Limb (tissue), 2 donors: ENCODE measurements around the gene ACTL8.

Experiments used
- DNase-seq, 2 donors: peaks; one replicate each; pipeline ENCODE4 v3.0.0-alpha.2; 2016; ENCODE audit errors: extremely low spot score in 2 of 2

The ACTL8 gene

GRCh38 chr1:17844185-17844826, 89.2 kb downstream of the ACTL8 start:
- DNase-seq: no peak

- no peak for DNase-seq
Measured at GRCh38 chr1:17845583-17845982, 90.5 kb downstream of the ACTL8 start.

DNA sequence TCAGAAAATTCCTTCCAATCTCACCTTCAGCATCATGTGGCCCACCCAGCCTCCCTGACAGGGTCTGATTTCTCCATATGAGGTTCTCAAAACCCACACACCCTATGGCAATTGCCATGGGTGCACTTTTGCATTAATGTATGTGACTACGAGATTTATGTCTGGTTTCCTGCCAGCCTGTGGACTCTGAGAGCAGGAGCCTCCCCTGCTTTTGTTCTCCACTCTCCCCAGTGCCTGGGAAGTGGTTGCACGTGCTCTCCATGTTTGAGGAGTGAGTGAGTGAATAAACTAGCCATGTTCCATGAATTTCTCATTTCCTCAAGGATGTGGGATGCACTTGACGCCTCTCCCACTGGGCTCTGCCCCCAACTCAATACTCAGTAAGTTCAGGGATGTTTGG, 91.2 kb downstream of the ACTL8 start:
- no peak for DNase-seq

DNA sequence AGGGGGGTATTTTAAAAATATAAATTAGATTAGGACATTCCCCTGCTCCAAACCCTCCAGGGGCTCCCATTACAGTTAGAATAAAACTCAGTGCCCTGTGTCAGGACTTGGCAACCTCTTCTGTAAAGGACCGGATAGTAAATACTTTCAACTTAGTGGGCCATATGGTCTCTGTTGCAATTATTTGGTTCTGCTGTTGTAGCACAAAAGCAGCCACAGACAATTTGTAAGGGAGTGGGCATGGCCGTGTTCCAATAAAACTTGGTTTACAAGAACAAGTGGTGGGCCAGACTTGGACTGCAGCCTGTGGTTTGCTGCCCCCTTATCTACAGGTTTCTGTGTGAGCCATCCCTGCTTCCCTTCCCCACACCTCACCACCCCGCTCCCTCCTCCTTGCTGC, 92.0 kb downstream of the ACTL8 start:
- DNase-seq: no peak

GRCh38 chr1:17849216-17849615, 94.1 kb downstream of the ACTL8 start:
- DNase-seq: no peak

DNA sequence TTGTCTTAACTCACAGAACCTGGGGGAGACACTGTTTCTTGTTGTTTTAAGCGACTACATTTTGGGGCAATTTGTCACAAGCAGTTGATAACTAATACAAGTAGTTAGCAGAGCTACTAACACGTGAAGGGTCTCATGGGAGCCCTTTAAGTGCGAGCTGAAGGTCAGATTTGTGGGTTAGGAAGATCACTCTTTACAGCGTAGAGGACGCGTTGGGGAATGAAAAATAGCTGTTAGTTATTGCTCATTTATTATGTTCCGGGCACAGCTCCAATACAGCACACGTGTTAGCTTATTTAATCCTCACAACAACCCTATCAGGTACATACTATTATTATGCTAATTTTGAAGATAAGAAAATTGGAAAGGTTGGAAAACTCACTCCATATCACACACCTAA, 95.9 kb downstream of the ACTL8 start:
- no peak for DNase-seq

GRCh38 chr1:17852383-17852782, 97.2 kb downstream of the ACTL8 start:
- DNase-seq: no peak

DNA sequence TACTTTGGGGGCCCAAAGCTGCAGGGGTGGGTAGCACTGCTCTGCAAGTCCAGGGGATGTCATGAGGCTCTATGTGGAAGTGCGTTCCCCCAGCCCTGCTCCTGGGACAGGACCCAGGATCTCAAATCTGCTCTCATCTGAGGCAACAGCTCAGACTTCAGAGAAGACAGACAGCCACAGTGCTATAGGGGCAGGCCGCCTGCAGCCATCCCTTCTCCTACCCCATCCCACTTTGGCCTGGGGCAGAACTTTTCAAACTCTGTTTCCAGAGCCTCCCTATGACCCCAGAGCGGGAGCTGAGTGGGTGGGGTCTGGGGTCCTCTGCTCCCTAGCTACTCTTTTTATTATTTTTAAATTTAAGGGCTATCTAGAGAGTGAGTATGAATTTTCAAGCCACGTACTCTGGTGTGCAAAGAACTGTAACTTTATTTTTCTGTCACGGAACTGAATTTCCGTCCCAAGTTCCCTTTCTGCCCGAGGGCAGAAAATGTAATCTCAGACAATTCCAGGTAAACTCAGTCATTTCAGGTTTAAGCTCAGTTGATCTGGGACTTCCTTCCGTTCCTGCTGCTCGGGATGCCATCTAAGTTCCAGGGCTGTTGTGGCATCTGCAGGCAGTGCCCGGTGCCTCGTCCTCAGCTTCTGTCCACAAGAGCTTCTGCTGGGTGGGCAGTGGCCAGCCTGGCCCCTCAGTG, 98.3 kb downstream of the ACTL8 start:
- DNase-seq: no peak

- no peak for DNase-seq
Measured at GRCh38 chr1:17856496-17857108, 101.5 kb downstream of the ACTL8 start.

DNA sequence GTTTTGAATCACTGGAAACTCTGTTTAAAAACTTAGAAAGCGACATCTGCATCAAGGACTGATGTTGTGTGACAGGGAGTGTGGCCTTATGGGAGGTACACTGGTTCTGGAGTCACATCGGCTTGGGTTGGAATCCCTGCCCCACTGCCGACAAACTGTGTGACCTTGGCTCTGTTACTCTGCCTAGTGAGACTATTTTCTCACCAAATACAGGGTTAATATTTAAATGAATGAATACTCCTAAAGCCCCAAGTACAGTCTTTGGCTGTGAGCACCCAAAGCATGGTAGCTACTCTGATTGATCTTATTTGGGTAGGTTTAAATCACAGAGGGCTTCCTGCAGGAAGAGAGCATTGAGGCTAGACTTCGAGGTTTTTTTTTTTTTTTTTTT, 102.0 kb downstream of the ACTL8 start:
- no peak for DNase-seq

- DNase-seq: no peak
Measured at GRCh38 chr1:17857996-17858395, 102.9 kb downstream of the ACTL8 start.

DNA sequence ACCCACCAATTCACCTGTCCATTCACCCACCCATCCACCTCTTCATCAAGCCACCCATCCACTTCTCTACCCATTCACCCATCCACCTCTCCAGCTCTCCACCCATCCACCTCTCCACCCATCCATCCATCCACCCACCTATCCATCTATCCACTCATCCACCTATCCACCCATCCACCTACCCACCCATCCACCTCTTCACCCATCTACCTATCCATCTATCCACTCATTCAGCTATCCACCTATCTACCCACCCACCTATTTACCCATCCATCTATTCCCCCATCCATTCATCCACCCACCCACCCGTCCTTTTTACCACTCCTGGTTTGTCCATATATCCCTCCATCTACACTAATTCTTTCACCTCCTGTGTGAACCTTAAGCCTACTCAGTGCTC, 105.7 kb downstream of the ACTL8 start:
- DNase-seq: no peak

- DNase-seq: peak in 1 of 2 donors; percentile 43
Measured at GRCh38 chr1:17861685-17862084, 106.6 kb downstream of the ACTL8 start.

- no peak for DNase-seq
Measured at GRCh38 chr1:17862121-17862520, 107.0 kb downstream of the ACTL8 start.

DNA sequence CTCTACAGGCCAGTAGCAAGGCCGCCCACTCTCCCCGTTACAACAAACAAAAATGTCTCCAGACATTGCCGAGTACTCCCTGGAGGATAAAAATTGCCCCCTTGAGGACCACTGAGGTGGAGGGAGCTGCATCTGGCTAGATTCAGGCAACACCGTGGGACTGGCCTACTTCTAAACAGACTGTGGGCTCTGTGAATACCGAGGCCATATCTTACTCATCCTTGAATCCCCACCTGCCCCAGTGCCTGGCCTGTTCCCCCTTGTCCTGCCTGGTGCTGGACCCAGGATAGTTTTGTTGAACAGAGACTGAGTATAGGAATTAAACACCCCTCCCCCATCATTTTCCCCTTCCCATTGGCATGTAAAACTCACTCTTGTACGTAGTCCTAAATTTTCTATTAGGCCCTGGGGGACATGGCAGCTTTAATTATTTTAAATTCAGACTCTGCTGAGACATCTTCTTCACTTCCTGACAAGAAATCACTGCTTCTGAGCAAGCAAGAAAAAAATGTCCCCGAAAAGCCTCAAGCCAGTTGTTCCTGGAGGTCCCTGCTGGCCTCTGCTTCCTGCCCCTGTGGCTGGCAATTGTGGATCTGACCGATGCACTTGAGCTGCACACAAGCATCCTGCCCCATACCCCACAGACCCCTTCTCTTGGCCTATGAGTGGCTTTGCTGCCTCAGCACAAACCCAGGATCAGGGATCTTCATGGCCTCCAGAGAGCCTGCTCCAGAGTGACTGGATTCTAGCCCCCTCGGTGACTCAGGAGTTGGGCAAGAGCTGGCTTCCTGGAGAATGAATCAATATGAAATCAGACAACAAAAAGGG, 111.0 kb downstream of the ACTL8 start:
- DNase-seq: no peak

GRCh38 chr1:17866740-17867029, 111.6 kb downstream of the ACTL8 start:
- DNase-seq: no peak

DNA sequence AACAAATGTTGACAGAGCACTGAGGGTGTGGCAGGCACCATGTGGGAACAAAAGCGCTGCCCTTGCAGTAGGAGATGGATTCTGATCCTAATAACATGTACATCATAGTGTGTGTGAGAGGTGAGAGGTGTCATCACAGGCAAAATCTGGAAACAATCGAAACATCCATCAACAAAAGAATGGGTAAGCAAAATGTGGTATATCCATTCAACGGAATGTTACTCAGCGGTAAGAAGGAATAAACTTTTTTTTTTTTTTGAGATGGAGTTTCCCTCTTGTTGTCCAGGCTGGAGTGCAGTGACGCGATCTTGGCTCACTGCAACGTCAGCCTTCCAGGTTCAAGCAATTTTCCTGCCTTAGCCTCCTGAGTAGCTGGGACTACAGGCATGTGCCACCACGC, 112.3 kb downstream of the ACTL8 start:
- no peak for DNase-seq

- DNase-seq: no peak
Measured at GRCh38 chr1:17869815-17870214, 114.7 kb downstream of the ACTL8 start.

DNA sequence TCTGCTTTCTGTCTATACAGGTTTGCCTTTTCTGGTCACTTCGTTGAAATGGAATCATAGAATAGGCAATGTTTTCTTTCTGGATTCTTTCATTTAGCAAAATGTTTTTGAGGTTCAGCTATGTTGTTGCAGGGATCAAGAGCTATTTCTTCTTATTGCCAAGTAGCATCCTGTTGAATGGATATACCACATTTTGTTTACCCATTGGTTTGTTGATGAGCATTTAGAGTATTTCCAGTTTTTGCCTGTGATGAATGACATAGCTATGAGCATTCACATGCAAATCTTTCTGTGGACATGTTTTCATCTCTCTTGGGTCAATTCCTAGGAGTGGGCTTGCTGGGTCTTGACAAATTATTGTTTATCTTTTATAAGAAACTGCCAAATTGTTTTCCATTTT, 115.5 kb downstream of the ACTL8 start:
- DNase-seq: no peak

DNA sequence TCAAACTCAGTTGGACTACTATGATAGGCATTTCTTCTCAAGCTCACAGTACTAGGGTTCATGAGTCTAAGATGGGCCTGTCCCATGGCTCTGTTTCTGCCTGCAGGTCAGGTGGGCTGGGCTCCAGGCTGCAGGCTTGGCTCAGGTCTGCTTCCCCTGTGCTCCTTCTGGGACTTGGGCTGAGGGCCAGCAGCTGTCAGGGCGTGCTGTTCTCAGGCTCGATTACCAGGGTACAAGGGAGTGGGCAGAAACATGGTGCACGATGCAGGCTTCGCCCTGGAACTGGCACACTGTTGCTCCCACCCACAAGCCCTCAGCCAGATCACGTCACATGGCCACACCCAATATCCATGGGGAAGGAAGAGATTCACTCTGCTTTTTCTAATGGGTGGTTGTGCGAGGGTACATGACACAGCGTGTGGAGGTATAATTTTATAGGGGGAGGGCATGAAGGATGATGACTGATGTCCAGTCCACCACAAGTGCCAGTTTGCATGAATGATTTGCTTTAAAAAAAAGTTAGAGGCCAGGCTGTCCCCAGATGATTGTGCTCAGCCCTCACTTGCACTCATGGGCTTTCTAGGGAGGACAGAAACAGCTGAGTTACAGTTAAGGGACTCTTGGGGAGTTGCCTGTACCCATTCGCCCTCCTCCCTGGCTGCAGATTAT, 118.0 kb downstream of the ACTL8 start:
- DNase-seq: no peak

DNA sequence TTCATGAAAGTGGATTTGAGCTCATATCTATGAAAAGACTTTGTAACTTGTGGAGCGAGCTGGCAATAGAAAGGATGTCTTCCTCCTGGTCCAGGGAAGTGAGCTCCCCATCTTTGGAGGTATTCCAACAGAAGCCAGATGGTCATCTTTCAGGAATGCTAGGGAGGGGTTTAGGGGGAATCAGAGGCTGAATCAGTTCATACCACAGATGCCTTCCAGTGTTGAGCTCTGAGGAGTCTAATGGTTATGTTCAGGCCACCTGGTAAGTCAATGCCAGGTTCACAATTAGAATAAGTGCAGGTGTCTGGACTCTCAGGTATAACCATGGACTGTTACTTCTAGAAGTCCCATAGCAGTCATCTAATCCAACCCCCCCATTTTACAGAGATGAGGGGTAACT, 119.1 kb downstream of the ACTL8 start:
- DNase-seq: no peak

GRCh38 chr1:17874710-17875109, 119.6 kb downstream of the ACTL8 start:
- DNase-seq: no peak
